OCI-LY3 (cell line): Measurements from ENCODE around the gene NRXN2.
A peak's percentile ranks its signal among the peaks of the same experiment; 100 is the strongest.

ENCODE experiments used
- H2AFZ ChIP-seq: fragments of 200-600, 300-600 bp; shearing (Covaris generic); 2 replicates; pipeline ENCODE4 v1.6.0; 2014; ENCODE audit warnings: antibody characterized with exemption, low read depth, low read length
- H3K27ac ChIP-seq: fragments of 200-600, 300-600 bp; sonication (generic); 2 replicates; pipeline ENCODE4 v1.5.1; 2014; ENCODE audit warnings: mild to moderate bottlenecking, low read length, moderate library complexity, mixed read lengths
- H3K27me3 ChIP-seq: fragments of 200-600, 300-600 bp; sonication (generic); 2 replicates; pipeline ENCODE4 v1.6.1; 2014; ENCODE audit warnings: low read depth, low read length, mixed read lengths
- H3K36me3 ChIP-seq: fragments of 200-600, 300-600 bp; sonication (generic); replicated peaks from 2 replicates; pipeline ENCODE3; 2014; ENCODE audit warnings: low read depth, low read length, mixed read lengths
- H3K4me1 ChIP-seq: fragments of 300-600, 200-600 bp; sonication (generic); 2 replicates; pipeline ENCODE4 v1.6.1; 2014; ENCODE audit warnings: low read length, mixed read lengths
- H3K4me2 ChIP-seq: fragments of 200-600, 300-600 bp; sonication (generic); 2 replicates; pipeline ENCODE4 v1.6.1; 2014; ENCODE audit warnings: low read length, mixed read lengths
- H3K4me3 ChIP-seq: fragments of 300-600, 200-600 bp; sonication (generic); 2 replicates; pipeline ENCODE4 v1.5.1; 2014; ENCODE audit warnings: antibody characterized with exemption, mild to moderate bottlenecking, low read length, moderate library complexity
- H3K79me2 ChIP-seq: fragments of 300-600, 200-600 bp; shearing (Covaris generic); 2 replicates; pipeline ENCODE4 v1.6.1; 2014; ENCODE audit warnings: mild to moderate bottlenecking, low read length, mixed read lengths
- H3K9ac ChIP-seq: fragments of 300-600, 200-600 bp; shearing (Covaris generic); 2 replicates; pipeline ENCODE4 v1.6.0; 2014; ENCODE audit warnings: mild to moderate bottlenecking, low read length, moderate library complexity
- H3K9me3 ChIP-seq: fragments of 200-600, 300-600 bp; shearing (Covaris generic); 2 replicates; pipeline ENCODE4 v1.6.1; 2014; ENCODE audit warnings: low read length, mixed read lengths; ENCODE audit not compliant: insufficient read depth
- H4K20me1 ChIP-seq: fragments of 200-600, 300-600 bp; sonication (generic); 2 replicates; pipeline ENCODE4 v1.6.1; 2016; ENCODE audit warnings: low read length, mixed read lengths; ENCODE audit not compliant: insufficient read depth
- EZH2phosphoT487 ChIP-seq: fragments of 200-600 bp; shearing (Covaris generic); IDR thresholded peaks from 2 replicates; pipeline ENCODE4 v1.6.1; 2018; ENCODE audit warnings: antibody characterized with exemption, mixed run types, low read depth
- TF ChIP-seq, protein P1 (sequence below): fragments of 200-600, 300-600 bp; sonication (generic); IDR thresholded peaks from 2 replicates; pipeline ENCODE4 v1.5.1; 2014; ENCODE audit warnings: antibody characterized with exemption, low read length, low read depth

The NRXN2 gene

GRCh38 chr11:64677441-64678023 is 45.5 kb downstream of the NRXN2 start:
- no peaks in the 10 kb centered on the region for H4K20me1 ChIP-seq
- H3K36me3 ChIP-seq: no peaks in the 10 kb centered on the region
- H3K4me1 ChIP-seq: peaks cover 64% of the 10 kb centered on the region
- peak overlapping the region; percentile 84 for H3K4me2 ChIP-seq
- no peak overlapping the region for H2AFZ ChIP-seq
- no peaks in the 10 kb centered on the region for H3K9me3 ChIP-seq
- peaks cover 17% of the 10 kb centered on the region for H3K27me3 ChIP-seq
- H3K79me2 ChIP-seq: no peaks in the 10 kb centered on the region
- no peak overlapping the region for H3K27ac ChIP-seq
- no peak overlapping the region for H3K4me3 ChIP-seq
- TF ChIP-seq, protein P1, sequence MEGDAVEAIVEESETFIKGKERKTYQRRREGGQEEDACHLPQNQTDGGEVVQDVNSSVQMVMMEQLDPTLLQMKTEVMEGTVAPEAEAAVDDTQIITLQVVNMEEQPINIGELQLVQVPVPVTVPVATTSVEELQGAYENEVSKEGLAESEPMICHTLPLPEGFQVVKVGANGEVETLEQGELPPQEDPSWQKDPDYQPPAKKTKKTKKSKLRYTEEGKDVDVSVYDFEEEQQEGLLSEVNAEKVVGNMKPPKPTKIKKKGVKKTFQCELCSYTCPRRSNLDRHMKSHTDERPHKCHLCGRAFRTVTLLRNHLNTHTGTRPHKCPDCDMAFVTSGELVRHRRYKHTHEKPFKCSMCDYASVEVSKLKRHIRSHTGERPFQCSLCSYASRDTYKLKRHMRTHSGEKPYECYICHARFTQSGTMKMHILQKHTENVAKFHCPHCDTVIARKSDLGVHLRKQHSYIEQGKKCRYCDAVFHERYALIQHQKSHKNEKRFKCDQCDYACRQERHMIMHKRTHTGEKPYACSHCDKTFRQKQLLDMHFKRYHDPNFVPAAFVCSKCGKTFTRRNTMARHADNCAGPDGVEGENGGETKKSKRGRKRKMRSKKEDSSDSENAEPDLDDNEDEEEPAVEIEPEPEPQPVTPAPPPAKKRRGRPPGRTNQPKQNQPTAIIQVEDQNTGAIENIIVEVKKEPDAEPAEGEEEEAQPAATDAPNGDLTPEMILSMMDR: no peak
- TF ChIP-seq EZH2phosphoT487: no peak
- H3K9ac ChIP-seq: no peak overlapping the region

DNA sequence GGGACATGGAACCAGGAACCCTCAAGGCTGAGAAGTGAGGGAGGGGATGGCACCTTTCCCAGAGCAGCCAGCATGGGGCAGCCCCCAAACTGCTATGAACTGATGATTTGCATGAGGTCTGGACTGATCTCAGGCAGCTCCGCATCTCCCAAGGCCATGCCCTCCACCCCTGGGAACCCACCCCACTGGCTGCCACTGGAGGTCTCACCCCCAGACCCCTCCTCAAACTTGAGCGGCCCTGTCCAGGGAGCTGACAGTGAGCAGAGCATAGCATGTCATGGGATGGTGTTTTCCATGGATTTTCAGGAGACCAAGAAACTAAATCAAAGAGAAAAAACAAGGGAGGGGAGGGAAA is 46.8 kb downstream of the NRXN2 start:
- Histone ChIP-seq H3K27me3 (peaks cover 25% of the 10 kb centered on the region), H3K4me3 (peak overlapping the region; percentile 57), H4K20me1 (no peaks in the 10 kb centered on the region), H3K36me3 (no peaks in the 10 kb centered on the region), H3K4me1 (peaks cover 72% of the 10 kb centered on the region), H3K27ac (no peak overlapping the region), H3K9me3 (no peaks in the 10 kb centered on the region), H2AFZ (no peak overlapping the region), H3K4me2 (peak overlapping the region; percentile 84), H3K79me2 (no peaks in the 10 kb centered on the region), H3K9ac (peak overlapping the region; percentile 33; the same call in 1 of the 2 replicates)
- no peak for TF ChIP-seq EZH2phosphoT487
- TF ChIP-seq, protein P1: no peak

GRCh38 chr11:64675450-64676260 is 47.3 kb downstream of the NRXN2 start:
- H3K9ac ChIP-seq: peak overlapping the region; percentile 33; the same call in 1 of the 2 replicates
- peaks cover 72% of the 10 kb centered on the region for H3K4me1 ChIP-seq
- no peaks in the 10 kb centered on the region for H4K20me1 ChIP-seq
- H3K36me3 ChIP-seq: no peaks in the 10 kb centered on the region
- H3K27ac ChIP-seq: peak overlapping the region; percentile 16
- TF ChIP-seq, protein P1: no peak
- TF ChIP-seq EZH2phosphoT487: no peak
- H3K79me2 ChIP-seq: no peaks in the 10 kb centered on the region
- peak overlapping the region; percentile 84 for H3K4me2 ChIP-seq
- H2AFZ ChIP-seq: no peak overlapping the region
- peaks cover 31% of the 10 kb centered on the region for H3K27me3 ChIP-seq
- H3K9me3 ChIP-seq: no peaks in the 10 kb centered on the region
- H3K4me3 ChIP-seq: peak overlapping the region; percentile 57

DNA sequence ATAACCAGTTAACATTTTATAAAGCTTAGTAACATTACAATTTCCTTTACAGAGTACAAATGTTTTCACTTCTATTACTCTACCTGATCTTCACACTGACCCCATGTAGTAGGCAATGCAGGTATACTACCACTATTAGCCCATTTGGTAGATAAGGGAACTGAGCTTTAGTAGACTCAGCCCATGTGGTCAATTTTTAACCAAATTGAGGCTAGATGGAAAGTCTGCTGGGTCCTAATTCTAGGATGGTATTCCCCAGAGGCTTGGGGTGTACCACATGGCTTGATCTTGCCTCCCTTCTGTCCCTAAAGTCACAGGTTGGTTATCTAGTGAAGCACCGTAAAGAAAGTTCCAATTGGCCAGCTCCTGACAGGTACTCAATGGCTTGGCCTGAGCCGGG is 48.2 kb downstream of the NRXN2 start:
- peaks cover 34% of the 10 kb centered on the region for H3K27me3 ChIP-seq
- H3K9me3 ChIP-seq: no peaks in the 10 kb centered on the region
- no peak overlapping the region for H3K27ac ChIP-seq
- no peaks in the 10 kb centered on the region for H3K36me3 ChIP-seq
- H4K20me1 ChIP-seq: no peaks in the 10 kb centered on the region
- no peak overlapping the region for H2AFZ ChIP-seq
- no peak for TF ChIP-seq EZH2phosphoT487
- TF ChIP-seq, protein P1: no peak
- peaks cover 64% of the 10 kb centered on the region for H3K4me1 ChIP-seq
- H3K4me3 ChIP-seq: peak overlapping the region; percentile 57
- no peak overlapping the region for H3K9ac ChIP-seq
- H3K79me2 ChIP-seq: no peaks in the 10 kb centered on the region
- peak overlapping the region; percentile 84 for H3K4me2 ChIP-seq
